Adrenal gland (tissue), 12 donors: Measurements from ENCODE around the gene MVB12B. TPM values are rescaled to one million over a fixed set of nuclear protein-coding genes. Genes with fewer than 3 reads are reported as not detected.

Experiments
- DNase-seq, 7 donors: peaks; one replicate each; pipeline ENCODE4 v3.0.0-alpha.2; 2019 to 2020
- H3K27ac ChIP-seq, 5 donors: fragments of 200-600 bp; sonication (generic) in 4 of 5; 1 replicate in 3 of 5; 2 replicates in 2 of 5; pipeline versions ENCODE4 v1.5.1 to v1.8.0; 2016 to 2020; ENCODE audit warnings: mild to moderate bottlenecking in 1 of 5
- H3K27me3 ChIP-seq: fragments of 200-600 bp; 2 replicates; pipeline ENCODE4 v1.8.0; 2021
- H3K36me3 ChIP-seq, 2 donors: fragments of 200-600 bp; replicated peaks in 1 of 2; 1 replicate in 1 of 2; 2 replicates in 1 of 2; pipeline versions ENCODE4 v1.5.1 to v1.8.0; 2018 to 2022
- H3K4me1 ChIP-seq, 2 donors: fragments of 200-600 bp; replicated peaks in 1 of 2; 1 replicate in 1 of 2; 2 replicates in 1 of 2; pipeline versions ENCODE4 v1.5.1 to v1.8.0; 2018 to 2021
- H3K4me3 ChIP-seq, 4 donors: fragments of 200-600 bp; sonication (generic) in 3 of 4; one replicate each; pipeline ENCODE4 v1.5.1; 2016 to 2018
- H3K9me3 ChIP-seq, 3 donors: fragments of 200-600 bp; sonication (generic) in 1 of 3; replicated peaks in 1 of 3; 1 replicate in 2 of 3; 2 replicates in 1 of 3; pipeline versions ENCODE4 v1.5.1 to v1.8.0; 2016 to 2021
- CTCF ChIP-seq, 6 experiments: fragments of 450-650 bp in 4 of 6; fragments of 200-600 bp in 2 of 6; sonication (generic) in 1 of 6; IDR thresholded peaks; 1 replicate in 5 of 6; 2 replicates in 1 of 6; pipeline versions ENCODE4 v1.5.1 to v1.8.0; 2016 to 2021; ENCODE audit warnings: antibody characterized with exemption in 6 of 6, mild to moderate bottlenecking in 2 of 6, moderate library complexity in 1 of 6
- POLR2A ChIP-seq, 2 donors: fragments of 450-650 bp; IDR thresholded peaks; one replicate each; pipeline ENCODE4 v1.6.1; 2017; ENCODE audit warnings: antibody characterized with exemption in 2 of 2, mild to moderate bottlenecking in 2 of 2, moderate library complexity in 1 of 2
- WGBS, 4 donors: extraction: QIAGEN DNeasy Blood & Tissue Kit in 2 of 4; methylation state at CpG; one replicate each; pipeline versions ENCODE4 v1.1.5 to v1.1.7; 2013 to 2017; 5-methylcytosine and 5-hydroxymethylcytosine counted together
- intact Hi-C, 2 donors: fragments of 100-400 bp; cut with DNase I; formaldehyde crosslinking; loops; one replicate each; pipeline versions ENCODE4 v1.14.1 to v1.15.0; 2022 to 2023
- polyA plus RNA-seq, 3 donors: library from polyadenylated mRNA; stranded (reverse); fragments of 200-250 nt in 2 of 3; fragments of 350-450 nt in 1 of 3; fragmentation: Illumina TruSeq in 1 of 3; extraction: RNeasy Lipid Tissue Mini Kit (QIAGEN cat#74804) in 1 of 3; gene quantifications; one replicate each; pipeline ENCODE4 v1.2.3, GENCODE V29; 2013 to 2014
- total RNA-seq, 9 donors: library from RNA; depleted of rRNA in 4 of 9; stranded (reverse); fragments of >200 nt in 4 of 9; fragments of 120-200 nt in 1 of 9; fragmentation: NEBNext Ultra II Directional in 1 of 9; extraction: Animal tissue kit (Norgen Biotek cat#: 25700) in 1 of 9; gene quantifications; one replicate each; pipeline versions ENCODE4 v1.1.0 to v1.2.4, GENCODE V29; 2013 to 2023
- donor health status: healthy with polysubstance abuse.
- donor health status: Bipolar disorder and iron deficiency.
- donor health status: DM: yes; HTN: yes; CAD: no.
- donor health status: DM: no; HTN: no; CAD: no.
- donor health status: DM: no; HTN: no; CAD: no.
- donor health status: DM: yes; HTN: yes; CAD: no.

Gene MVB12B
- total and polyA plus RNA-seq, 12 donors: 3.7 to 20.5 (median 12.8) TPM

GRCh38 chr9:126325821-126326220 is 808 bp upstream of the MVB12B start:
- peak overlapping the region in 1 of 4 donors; percentile 90 for H3K4me3 ChIP-seq
- peak overlapping the region in 4 of 5 donors; percentile 38 to 87 (median 61) for H3K27ac ChIP-seq
- no peaks in the 10 kb centered on the region for H3K27me3 ChIP-seq
- TF ChIP-seq POLR2A (IDR thresholded peaks at IDR 0.05) (no peak), CTCF (IDR thresholded peaks at IDR 0.05) (no peak)
- no peaks in the 10 kb centered on the region for H3K36me3 ChIP-seq
- H3K9me3 ChIP-seq: peaks cover 0 to 7% (median 5%) of the 10 kb centered on the region in 3 donors
- peaks cover 7 to 15% of the 10 kb centered on the region in 2 donors for H3K4me1 ChIP-seq
- DNase-seq: no peak
- intact Hi-C loops: no loop called here
- WGBS, 4 donors: 71 to 80% (median 78%) methylated on average over 3 to 6 of the region's 6 CpGs

- peak in 1 of 7 donors; percentile 55 for DNase-seq
- H3K27me3 ChIP-seq: no peaks in the 10 kb centered on the region
- peak overlapping the region in 2 of 5 donors; percentile 64 to 87 for H3K27ac ChIP-seq
- H3K4me3 ChIP-seq: peak overlapping the region in 3 of 4 donors; percentile 18 to 90 (median 38)
- intact Hi-C loops: no loop called here
- TF ChIP-seq POLR2A (IDR thresholded peaks at IDR 0.05) (peak in 1 of 2 donors; percentile 18), CTCF (IDR thresholded peaks at IDR 0.05) (no peak)
- no peaks in the 10 kb centered on the region for H3K36me3 ChIP-seq
- peaks cover 7 to 19% of the 10 kb centered on the region in 2 donors for H3K4me1 ChIP-seq
- WGBS, 4 donors: 6 to 14% (median 6%) methylated on average over 29 to 59 of the region's 59 CpGs; no CpG with 5 or more reads in 1 of the 4 donors
- H3K9me3 ChIP-seq: peaks cover 0 to 7% (median 5%) of the 10 kb centered on the region in 3 donors
Measured at GRCh38 chr9:126327006-126327713, 531 bp downstream of the MVB12B start.

- TF ChIP-seq POLR2A (IDR thresholded peaks at IDR 0.05) (no peak), CTCF (IDR thresholded peaks at IDR 0.05) (no peak)
- H3K9me3 ChIP-seq: peaks cover 0 to 7% (median 5%) of the 10 kb centered on the region in 3 donors
- H3K27me3 ChIP-seq: no peaks in the 10 kb centered on the region
- intact Hi-C loops: no loop called here
- H3K4me1 ChIP-seq: peaks cover 7 to 21% of the 10 kb centered on the region in 2 donors
- no peaks in the 10 kb centered on the region for H3K36me3 ChIP-seq
- H3K4me3 ChIP-seq: peak overlapping the region in 3 of 4 donors; percentile 18 to 90 (median 38)
- DNase-seq: peak in 1 of 7 donors; percentile 9
- H3K27ac ChIP-seq: peak overlapping the region in 2 of 5 donors; percentile 64 to 87
- 63 to 72% (median 71%) methylated on average over 5 of the region's 5 CpGs for WGBS, 4 donors
Measured at GRCh38 chr9:126327714-126328185, 1.1 kb downstream of the MVB12B start.

GRCh38 chr9:126328407-126328806 is 1.8 kb downstream of the MVB12B start:
- intact Hi-C loops: no loop called here
- TF ChIP-seq POLR2A (IDR thresholded peaks at IDR 0.05): no peak
- no peak for TF ChIP-seq CTCF (IDR thresholded peaks at IDR 0.05)
- Histone ChIP-seq H3K4me1 (peaks cover 7 to 23% of the 10 kb centered on the region in 2 donors), H3K27ac (peak overlapping the region in 1 of 5 donors; percentile 64), H3K27me3 (no peaks in the 10 kb centered on the region), H3K36me3 (no peaks in the 10 kb centered on the region), H3K9me3 (peaks cover 0 to 7% (median 5%) of the 10 kb centered on the region in 3 donors), H3K4me3 (no peak overlapping the region)
- no peak for DNase-seq
- 80 to 92% (median 84%) methylated on average over 3 of the region's 3 CpGs for WGBS, 4 donors
